Measurements from ENCODE around the gene USP32. TPM values are rescaled to one million over a fixed set of nuclear protein-coding genes. Genes with fewer than 3 reads are reported as not detected.
A peak's percentile ranks its signal among the peaks of the same experiment; 100 is the strongest.

The USP32 gene
- total and polyA plus RNA-seq, 2 donors (not counting 1 experiment from before 2014, with no cell fraction given): 7.7 to 48.8 TPM

DNA sequence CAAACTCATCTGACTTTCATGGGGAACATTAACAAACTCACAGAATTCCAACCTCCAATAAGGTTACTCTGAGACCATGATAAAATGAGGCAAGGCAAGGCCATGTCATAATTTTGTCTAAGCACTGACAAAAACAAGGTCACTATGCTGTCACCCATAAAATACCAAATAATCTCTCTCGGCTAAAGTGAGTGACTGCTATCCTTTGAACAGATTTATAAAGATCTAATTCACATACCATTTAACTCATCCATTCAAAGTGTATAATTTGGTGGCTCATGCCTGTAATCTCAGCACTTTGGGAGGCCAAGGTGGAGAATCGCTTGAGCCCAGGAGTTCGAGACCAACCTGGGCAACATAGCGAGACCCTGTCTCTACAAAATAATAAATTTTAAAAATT is 262.8 kb downstream of the USP32 start:
- Histone ChIP-seq H3K9me3 (ENCODE audit: control extremely low read depth in 1 of 3, control insufficient read depth in 2 of 3, insufficient read depth in 1 of 3, low read length in 2 of 3) (no peaks in the 10 kb centered on the region), H3K4me3 (ENCODE audit: control extremely low read depth in 1 of 5, extremely low read depth in 1 of 5, insufficient read depth in 1 of 5, low read depth in 2 of 5, low read length in 4 of 5) (no peak overlapping the region), H3K9ac (ENCODE audit: low read length) (no peak overlapping the region), H2AFZ (ENCODE audit: insufficient read depth, low read depth, low read length, poor library complexity, severe bottlenecking) (no peak overlapping the region), H3K4me2 (replicated peaks; ENCODE audit: low read depth, low read length, poor library complexity, severe bottlenecking) (no peak overlapping the region), H3K4me1 (ENCODE audit: control insufficient read depth in 2 of 2, insufficient read depth in 2 of 2, low read length in 2 of 2) (peaks cover 4% of the 10 kb centered on the region in 2 donors), H3K27me3 (replicated peaks in 1 of 4; ENCODE audit: control extremely low read depth in 1 of 4, control insufficient read depth in 3 of 4, insufficient read depth in 4 of 4, low read length in 3 of 4) (peaks cover 0 to 6% (median 2%) of the 10 kb centered on the region in 4 experiments), H4K20me1 (ENCODE audit: control insufficient read depth, insufficient read depth, low read length, poor library complexity, severe bottlenecking) (no peaks in the 10 kb centered on the region), H3K36me3 (replicated peaks in 1 of 2; ENCODE audit: control extremely low read depth in 1 of 2, control insufficient read depth in 1 of 2, extremely low read depth in 1 of 2, insufficient read depth in 2 of 2, low read length in 1 of 2) (peaks cover 0 to 4% of the 10 kb centered on the region in 2 experiments), H3K27ac (ENCODE audit: low read length in 2 of 2) (no peak overlapping the region), H3K79me2 (ENCODE audit: control insufficient read depth, insufficient read depth, low read length) (no peaks in the 10 kb centered on the region)
- WGBS (ENCODE audit: insufficient coverage): no CpG with 5 or more reads among the region's 4 CpGs
- no peak for TF ChIP-seq CTCF (IDR thresholded peaks at IDR 0.05)
- TF ChIP-seq EZH2 (IDR thresholded peaks at IDR 0.05; ENCODE audit: borderline replicate concordance, insufficient read depth, low read depth, low read length, poor library complexity, severe bottlenecking): no peak
- intact Hi-C loops (cut with micrococcal nuclease): no loop called here
- POLR2A ChIA-PET: interaction anchor here (0.5 kb wide), 1 partner anchor 1538 kb away, joined by 3 read pairs; no protein-coding TSS in a partner anchor
- CTCF ChIA-PET: no interaction called here
- peaks cover 11% of the 10 kb centered on the region for H3K27me3 Mint-ChIP-seq
- H3K4me3 Mint-ChIP-seq: no peak overlapping the region
- ATAC-seq (ENCODE audit: low read depth): no peak
- H3K9me3 Mint-ChIP-seq (ENCODE audit: insufficient read depth): no peaks in the 10 kb centered on the region
- no peak overlapping the region for H3K27ac Mint-ChIP-seq
- peaks cover 3% of the 10 kb centered on the region for H3K4me1 Mint-ChIP-seq
- no peak for DNase-seq

Small RNA genes lying within 50 kb of the gene (small RNA-seq; reads per million reads assigned to genes)
- 36.4 reads per million, percentile 92 among the genes with 10 or more reads in this experiment for gene SCARNA20 (ENCODE audit: insufficient read length, low read depth, low replicate concordance)

Other genes with a start within 250 kb of the USP32 start
- gene CA4, start 242.2 kb downstream of the USP32 start, total RNA-seq: not detected in 2 replicates
- gene CA4, start 242.2 kb downstream of the USP32 start, polyA plus RNA-seq: not detected in 2 replicates
- not detected in 2 replicates for gene CHCT1, start 30.4 kb upstream of the USP32 start, total RNA-seq
- not detected in 2 replicates for gene CHCT1, start 30.4 kb upstream of the USP32 start, polyA plus RNA-seq
- gene APPBP2, start 134.1 kb upstream of the USP32 start, total RNA-seq: 38.8 and 44.1 TPM in 2 replicates
- gene APPBP2, start 134.1 kb upstream of the USP32 start, polyA plus RNA-seq: 6.3 and 10.9 TPM in 2 replicates
- gene PPM1D, start 208.1 kb upstream of the USP32 start, total RNA-seq: 27.2 and 28.6 TPM in 2 replicates
- gene PPM1D, start 208.1 kb upstream of the USP32 start, polyA plus RNA-seq: 6.5 and 11.0 TPM in 2 replicates

All from B cell (primary cell).